GM20000 (cell line): ENCODE results near the gene CCDC30.
A peak's percentile ranks its signal among the peaks of the same experiment; 100 is the strongest.

Source experiments
- DNase-seq: peaks from one replicate; pipeline ENCODE4 v3.0.0; 2012; ENCODE audit warnings: low spot score
- CTCF ChIP-seq: IDR thresholded peaks from 2 replicates; pipeline ENCODE4 v1.5.1; 2012; ENCODE audit warnings: mild to moderate bottlenecking, control low read depth; ENCODE audit errors: extremely low read depth, missing control alignments

The CCDC30 gene

GRCh38 chr1:42453386-42453785 lies 9.7 kb upstream of the CCDC30 start:
- no peak for TF ChIP-seq CTCF
- no peak for DNase-seq

GRCh38 chr1:42454403-42454802 lies 8.7 kb upstream of the CCDC30 start:
- DNase-seq, result no peak
- TF ChIP-seq CTCF, result no peak

- no peak for TF ChIP-seq CTCF
- peak; percentile 91 for DNase-seq
These were observed 6.9 kb upstream of the CCDC30 start, which contains the start of the genes PPCS and ZMYND12 for GRCh38 chr1:42456010-42456753. TSS of gene PPCS (plus strand) at chr1:42456543. CDS start at chr1:42456566, 23 bp downstream. TSS of gene ZMYND12 (minus strand) at chr1:42456022. CDS start at chr1:42455997, 25 bp downstream.

GRCh38 chr1:42456754-42457089 lies 6.4 kb upstream of the CCDC30 start:
- TF ChIP-seq CTCF, result no peak
- DNase-seq, result peak; percentile 77

- TF ChIP-seq CTCF, result no peak
- DNase-seq, result no peak
These were observed 1.9 kb upstream of the CCDC30 start for GRCh38 chr1:42461196-42461595.

- no peak for TF ChIP-seq CTCF
- no peak for DNase-seq
These were observed 835 bp downstream of the CCDC30 start for GRCh38 chr1:42463921-42464320.

GRCh38 chr1:42466030-42466429 lies 2.9 kb downstream of the CCDC30 start:
- no peak for TF ChIP-seq CTCF

More at GRCh38 chr1:42466030-42466429, 2.9 kb downstream of the CCDC30 start:
- no peak for DNase-seq
